IMR-90 (cell line): ENCODE results near the gene LCP1. TPM values are rescaled to one million over a fixed set of nuclear protein-coding genes. Genes with fewer than 3 reads are reported as not detected.

Experiments used
- ATAC-seq: fragments of 200-7000 bp; cut with Tn5 transposase; 2 replicates; pipeline ENCODE4 v1.9.1; 2020; ENCODE audit warnings: low read depth, mild to moderate bottlenecking, moderate library complexity
- BruUV-seq: library from RNA; stranded (reverse); fragments of 400-500 nt; replicated peaks from 2 replicates; lab custom pipeline; 2021; lab: Mats Ljungman, UMichigan
- CTCF ChIA-PET: fragments of 300-600 bp; formaldehyde crosslinking; extraction: SDS; loops from one replicate; lab custom pipeline; 2021; ENCODE audit warnings: antibody characterized with exemption; lab: Yijun Ruan, JAX
- POLR2A ChIA-PET: fragments of 300-600 bp; sonication (Branson Sonifier 250); formaldehyde crosslinking; loops from one replicate; lab custom pipeline; 2022; ENCODE audit warnings: antibody characterized with exemption; ENCODE audit not compliant: unreplicated experiment; lab: Charles Lee
- DNase-seq: peaks from one replicate; pipeline ENCODE4 v3.0.0; 2013
- H2AFZ ChIP-seq: replicated peaks from 2 replicates; pipeline ENCODE3; 2013; ENCODE audit warnings: low read length, mild to moderate bottlenecking; ENCODE audit not compliant: poor library complexity
- H2AK5ac ChIP-seq: 2 replicates; pipeline ENCODE4 v1.6.1; 2013; ENCODE audit warnings: low read depth, low read length, inconsistent platforms
- H2AK9ac ChIP-seq: replicated peaks from 2 replicates; pipeline ENCODE3; 2013; ENCODE audit warnings: mild to moderate bottlenecking, low read depth, low read length, moderate library complexity; ENCODE audit not compliant: poor library complexity
- H2BK120ac ChIP-seq: 2 replicates; pipeline ENCODE4 v1.6.1; 2013; ENCODE audit warnings: low read depth, low read length, inconsistent platforms
- H2BK15ac ChIP-seq: 3 replicates; pipeline ENCODE4 v1.6.1; 2013; ENCODE audit warnings: low read depth, low read length, inconsistent platforms
- H2BK20ac ChIP-seq: 2 replicates; pipeline ENCODE4 v1.6.1; 2013; ENCODE audit warnings: low read depth, mild to moderate bottlenecking, inconsistent platforms, low read length, moderate library complexity
- H2BK5ac ChIP-seq: 2 replicates; pipeline ENCODE4 v1.6.1; 2013; ENCODE audit warnings: mild to moderate bottlenecking, low read depth, low read length, inconsistent platforms; ENCODE audit not compliant: poor library complexity, severe bottlenecking
- H3K14ac ChIP-seq: replicated peaks from 2 replicates; pipeline ENCODE4 v1.6.1; 2013; ENCODE audit warnings: low read depth, low read length, inconsistent platforms
- H3K18ac ChIP-seq: 2 replicates; pipeline ENCODE4 v1.6.1; 2013; ENCODE audit warnings: low read depth, low read length, control low read depth
- H3K23ac ChIP-seq: 2 replicates; pipeline ENCODE4 v1.6.1; 2013; ENCODE audit warnings: low read depth, low read length, inconsistent platforms
- H3K27ac ChIP-seq: 2 replicates; pipeline ENCODE4 v1.5.1; 2013; ENCODE audit warnings: mild to moderate bottlenecking, control low read depth, low read length; ENCODE audit not compliant: insufficient read depth
- H3K27me3 ChIP-seq: 2 replicates; pipeline ENCODE4 v1.6.1; 2013; ENCODE audit warnings: low read length; ENCODE audit not compliant: control insufficient read depth, insufficient read depth
- H3K36me3 ChIP-seq: 2 replicates; pipeline ENCODE4 v1.6.1; 2013; ENCODE audit warnings: low read length, mixed read lengths; ENCODE audit not compliant: control insufficient read depth, insufficient read depth
- H3K4ac ChIP-seq: 2 replicates; pipeline ENCODE4 v1.6.1; 2013; ENCODE audit warnings: low read depth, low read length, inconsistent platforms
- H3K4me1 ChIP-seq: 2 replicates; pipeline ENCODE4 v1.6.1; 2013; ENCODE audit warnings: low read length, mixed read lengths; ENCODE audit not compliant: control insufficient read depth, insufficient read depth
- H3K4me2 ChIP-seq: 2 replicates; pipeline ENCODE4 v1.6.1; 2013; ENCODE audit warnings: low read depth, mild to moderate bottlenecking, control low read depth, low read length, moderate library complexity
- H3K4me3 ChIP-seq: 2 replicates; pipeline ENCODE4 v1.5.1; 2013; ENCODE audit warnings: low read depth, mild to moderate bottlenecking, control low read depth, low read length, moderate library complexity; ENCODE audit not compliant: insufficient read depth
- H3K56ac ChIP-seq: 2 replicates; pipeline ENCODE4 v1.6.1; 2013; ENCODE audit warnings: low read length, inconsistent platforms; ENCODE audit not compliant: insufficient read depth; ENCODE audit errors: extremely low read depth
- H3K79me1 ChIP-seq, 2 experiments: 2 replicates each; pipeline ENCODE4 v1.6.1; 2013; ENCODE audit warnings: low read length in 2 of 2, inconsistent platforms in 1 of 2, low read depth in 1 of 2
- H3K9ac ChIP-seq: 2 replicates; pipeline ENCODE4 v1.6.1; 2013; ENCODE audit warnings: low read depth, low read length, control low read depth
- H3K9me1 ChIP-seq: 2 replicates; pipeline ENCODE4 v1.6.1; 2013; ENCODE audit warnings: low read length, inconsistent platforms; ENCODE audit not compliant: insufficient read depth
- H3K9me3 ChIP-seq: 2 replicates; pipeline ENCODE4 v1.6.1; 2013; ENCODE audit warnings: low read length; ENCODE audit not compliant: control insufficient read depth, insufficient read depth
- H4K20me1 ChIP-seq: 2 replicates; pipeline ENCODE4 v1.6.1; 2013; ENCODE audit warnings: low read length, inconsistent platforms; ENCODE audit not compliant: insufficient read depth
- H4K5ac ChIP-seq: 2 replicates; pipeline ENCODE4 v1.6.1; 2013; ENCODE audit warnings: mild to moderate bottlenecking, low read depth, low read length, control low read depth
- H4K8ac ChIP-seq, 2 experiments: 2 replicates each; pipeline ENCODE4 v1.6.1; 2013; ENCODE audit warnings: low read depth in 2 of 2, low read length in 2 of 2, control low read depth in 1 of 2, inconsistent platforms in 1 of 2
- H4K91ac ChIP-seq: 2 replicates; pipeline ENCODE4 v1.6.1; 2013; ENCODE audit warnings: low read depth, low read length, inconsistent platforms; ENCODE audit not compliant: insufficient read depth
- FOS ChIP-seq: fragments of 150-350 bp; IDR thresholded peaks from 2 replicates; pipeline ENCODE4 v1.6.1; 2016; ENCODE audit warnings: low read depth, low read length
- MAFK ChIP-seq: IDR thresholded peaks from 2 replicates; pipeline ENCODE4 v1.6.1; 2012; ENCODE audit warnings: low read depth, low read length, improper control_type of control experiment
- RFX5 ChIP-seq: IDR thresholded peaks from 2 replicates; pipeline ENCODE4 v1.8.0; 2012; ENCODE audit warnings: low read depth, mild to moderate bottlenecking, low read length, moderate library complexity
- WGBS, 2 experiments: methylation state at CpG; one replicate each; pipeline versions ENCODE4 v1.1.5 to v1.1.7; 2013; ENCODE audit warnings: missing lambda C conversion rate in 2 of 2; ENCODE audit not compliant: insufficient read length in 1 of 2; ENCODE audit errors: extremely low coverage in 2 of 2; 5-methylcytosine and 5-hydroxymethylcytosine counted together
- dilution Hi-C: fragments of 300-500 bp; cut with HindIII; formaldehyde crosslinking; loops from one replicate; pipeline ENCODE4 v1.14.3; 2018; ENCODE audit warnings: low sequenced_read_pairs; ENCODE audit not compliant: unreplicated experiment
- in situ Hi-C: fragments of 300-500 bp; cut with MboI; formaldehyde crosslinking; loops from 3 replicates; pipeline ENCODE4 v1.14.3; 2019; ENCODE audit warnings: low sequenced_read_pairs, inconsistent platforms, mixed read lengths
- intact Hi-C: fragments of 100-400 bp; cut with micrococcal nuclease; formaldehyde crosslinking; loops from 2 replicates; pipeline ENCODE4 v1.10.0; 2022
- polyA plus RNA-seq, 3 experiments: library from polyadenylated mRNA; depleted of rRNA; stranded (reverse); fragments of >200 nt; gene quantifications; 2 replicates each; pipeline ENCODE4 v1.2.3, GENCODE V29; 2012; ENCODE audit warnings: low replicate concordance in 1 of 3
- total RNA-seq: library from RNA; depleted of rRNA; stranded (reverse); fragments of >200 nt; gene quantifications from 2 replicates; pipeline ENCODE4 v1.2.3, GENCODE V29; 2012

Gene LCP1
- total and polyA plus RNA-seq, 2 of the 4 experiments (the other 2 are of a cell fraction) = not detected

DNA sequence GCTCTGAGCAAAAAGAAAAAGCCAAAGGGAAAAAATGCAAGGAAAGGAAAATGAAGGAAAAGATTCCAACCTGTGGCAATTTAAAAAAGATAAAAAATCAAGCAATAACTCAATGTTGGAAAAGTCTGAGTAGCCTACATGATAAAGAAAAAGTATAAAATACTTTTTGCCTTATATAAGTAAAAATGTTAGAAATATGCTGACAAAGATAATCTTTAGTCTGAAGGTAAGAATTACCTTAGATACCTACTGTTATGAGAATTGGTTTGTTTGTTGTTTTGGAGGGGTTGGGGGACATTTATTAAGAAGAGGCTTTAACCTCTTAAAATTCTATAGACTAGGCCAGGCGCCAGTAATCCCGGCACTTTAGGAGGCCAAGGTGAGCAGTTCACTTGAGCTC, 47.5 kb downstream of the LCP1 start:
- no peak overlapping the region for H2BK120ac ChIP-seq
- WGBS, 2 experiments = no CpG with 5 or more reads among the region's 2 CpGs
- no peaks in the 10 kb centered on the region for H3K79me1 ChIP-seq
- no peak overlapping the region for H2BK15ac ChIP-seq
- H3K4me3 ChIP-seq = no peak overlapping the region
- no peak overlapping the region for H3K14ac ChIP-seq
- DNase-seq (no peak), ATAC-seq (no peak)
- H3K18ac ChIP-seq = no peak overlapping the region
- ChIA-PET POLR2A (no interaction called here), CTCF (no interaction called here)
- no peak overlapping the region for H4K8ac ChIP-seq
- H3K56ac ChIP-seq = no peak overlapping the region
- no peak overlapping the region for H3K4ac ChIP-seq
- TF ChIP-seq MAFK (peak; percentile 55), RFX5 (no peak), FOS (no peak)
- no peak overlapping the region for H2BK20ac ChIP-seq
- H4K5ac ChIP-seq = no peak overlapping the region
- no peak overlapping the region for H2AK9ac ChIP-seq
- no peaks in the 10 kb centered on the region for H3K9me3 ChIP-seq
- H3K9me1 ChIP-seq = no peaks in the 10 kb centered on the region
- H3K27me3 ChIP-seq = peaks cover 10% of the 10 kb centered on the region; the same call in 1 of the 2 replicates
- dilution Hi-C loops (no loop called here), intact Hi-C loops (no loop called here), in situ Hi-C loops (no loop called here)
- no peak overlapping the region for H3K4me2 ChIP-seq
- H3K23ac ChIP-seq = no peak overlapping the region
- H2AFZ ChIP-seq = no peak overlapping the region
- BruUV-seq = no TSS peak
- H4K91ac ChIP-seq = no peak overlapping the region
- no peaks in the 10 kb centered on the region for H3K4me1 ChIP-seq
- H3K27ac ChIP-seq = no peak overlapping the region
- H3K9ac ChIP-seq = no peak overlapping the region
- no peaks in the 10 kb centered on the region for H3K36me3 ChIP-seq
- no peak overlapping the region for H2BK5ac ChIP-seq
- H4K20me1 ChIP-seq = no peaks in the 10 kb centered on the region
- H2AK5ac ChIP-seq = no peak overlapping the region
